ENCODE results near the gene PARD3B. TPM values are rescaled to one million over a fixed set of nuclear protein-coding genes. Genes with fewer than 3 reads are reported as not detected.

The PARD3B gene
- total RNA-seq, 6 experiments from 2014 or later, result 5.3 to 11.2 (median 8.3) TPM

GRCh38 chr2:205086662-205087061 lies 541.4 kb downstream of the PARD3B start:
- Histone ChIP-seq H3K9me3 (no peaks in the 10 kb centered on the region), H3K4me1 (no peaks in the 10 kb centered on the region), H3K4me3 (no peak overlapping the region), H3K27me3 (no peaks in the 10 kb centered on the region), H3K27ac (no peak overlapping the region), H3K36me3 (no peaks in the 10 kb centered on the region)
- DNase-seq (no peak), ATAC-seq (no peak)
- intact Hi-C loops (cut with DNase I), result no loop called here
- 100% methylated on average over 1 of the region's 1 CpG for WGBS (ENCODE audit: insufficient coverage, low coverage, low lambda C conversion rate, missing lambda C conversion rate)
- TF ChIP-seq POLR2A (IDR thresholded peaks at IDR 0.05) (no peak), CTCF (IDR thresholded peaks at IDR 0.05) (no peak)

- intact Hi-C loops (cut with DNase I), result no loop called here
- no peak for ATAC-seq
- DNase-seq, result no peak
- H3K36me3 ChIP-seq, result no peaks in the 10 kb centered on the region
- no peak overlapping the region for H3K4me3 ChIP-seq
- no peaks in the 10 kb centered on the region for H3K4me1 ChIP-seq
- TF ChIP-seq CTCF (IDR thresholded peaks at IDR 0.05), result no peak
- no peak for TF ChIP-seq POLR2A (IDR thresholded peaks at IDR 0.05)
- 91% methylated on average over 4 of the region's 4 CpGs for WGBS (ENCODE audit: insufficient coverage, low coverage, low lambda C conversion rate, missing lambda C conversion rate)
- H3K27me3 ChIP-seq, result no peaks in the 10 kb centered on the region
- H3K9me3 ChIP-seq, result no peaks in the 10 kb centered on the region
- no peak overlapping the region for H3K27ac ChIP-seq
Measured at GRCh38 chr2:205087862-205088261, 542.6 kb downstream of the PARD3B start.

- TF ChIP-seq POLR2A (IDR thresholded peaks at IDR 0.05) (no peak), CTCF (IDR thresholded peaks at IDR 0.05) (no peak)
- Histone ChIP-seq H3K27me3 (no peaks in the 10 kb centered on the region), H3K36me3 (no peaks in the 10 kb centered on the region), H3K4me1 (no peaks in the 10 kb centered on the region), H3K9me3 (no peaks in the 10 kb centered on the region), H3K4me3 (no peak overlapping the region), H3K27ac (no peak overlapping the region)
- DNase-seq (no peak), ATAC-seq (no peak)
- 71% methylated on average over 2 of the region's 2 CpGs for WGBS (ENCODE audit: insufficient coverage, low coverage, low lambda C conversion rate, missing lambda C conversion rate)
- intact Hi-C loops (cut with DNase I), result no loop called here
Measured at GRCh38 chr2:205089958-205090357, 544.7 kb downstream of the PARD3B start.

- DNase-seq (no peak), ATAC-seq (no peak)
- Histone ChIP-seq H3K27ac (no peak overlapping the region), H3K4me1 (no peaks in the 10 kb centered on the region), H3K4me3 (no peak overlapping the region), H3K27me3 (no peaks in the 10 kb centered on the region), H3K9me3 (no peaks in the 10 kb centered on the region), H3K36me3 (no peaks in the 10 kb centered on the region)
- intact Hi-C loops (cut with DNase I), result no loop called here
- 91% methylated on average over 3 of the region's 3 CpGs for WGBS (ENCODE audit: insufficient coverage, low coverage, low lambda C conversion rate, missing lambda C conversion rate)
- no peak for TF ChIP-seq CTCF (IDR thresholded peaks at IDR 0.05)
- TF ChIP-seq POLR2A (IDR thresholded peaks at IDR 0.05), result no peak
Measured at GRCh38 chr2:205091411-205091810, 546.1 kb downstream of the PARD3B start.

- TF ChIP-seq CTCF (IDR thresholded peaks at IDR 0.05), result no peak
- no peak for TF ChIP-seq POLR2A (IDR thresholded peaks at IDR 0.05)
- intact Hi-C loops (cut with DNase I), result no loop called here
- no peaks in the 10 kb centered on the region for H3K4me1 ChIP-seq
- 87% methylated on average over 3 of the region's 3 CpGs for WGBS (ENCODE audit: insufficient coverage, low coverage, low lambda C conversion rate, missing lambda C conversion rate)
- no peak for DNase-seq
- H3K27ac ChIP-seq, result no peak overlapping the region
- H3K9me3 ChIP-seq, result no peaks in the 10 kb centered on the region
- no peak for ATAC-seq
- H3K27me3 ChIP-seq, result no peaks in the 10 kb centered on the region
- no peak overlapping the region for H3K4me3 ChIP-seq
- no peaks in the 10 kb centered on the region for H3K36me3 ChIP-seq
Measured at GRCh38 chr2:205094031-205094430, 548.8 kb downstream of the PARD3B start.
